Measurements from ENCODE around the gene MDH1. TPM values are rescaled to one million over a fixed set of nuclear protein-coding genes. Genes with fewer than 3 reads are reported as not detected.
A peak's percentile ranks its signal among the peaks of the same experiment; 100 is the strongest.

MDH1 gene
- total and polyA plus RNA-seq, 4 donors: 75.6 to 210 (median 118) TPM

GRCh38 chr2:63589148-63589958, 590 bp downstream of the MDH1 start:
- H3K36me3 ChIP-seq (ENCODE audit: control insufficient read depth in 4 of 4, insufficient read depth in 3 of 4, low read depth in 1 of 4, low read length in 3 of 4): peaks cover 0 to 8% (median 4%) of the 10 kb centered on the region in 4 donors
- H3K9ac ChIP-seq (ENCODE audit: low read depth in 1 of 2, low read length in 2 of 2): peak overlapping the region; percentile 57 to 80
- WGBS: 6% methylated on average over 26 of the region's 26 CpGs
- H3K27ac ChIP-seq (ENCODE audit: low read depth in 1 of 2, low read length in 2 of 2): peak overlapping the region; percentile 96
- no peaks in the 10 kb centered on the region for H3K9me3 ChIP-seq (ENCODE audit: control insufficient read depth in 4 of 4, low read length in 3 of 4)
- peaks cover 3 to 40% (median 28%) of the 10 kb centered on the region in 4 donors for H3K4me1 ChIP-seq (ENCODE audit: control insufficient read depth in 4 of 4, insufficient read depth in 4 of 4, low read length in 3 of 4)
- H3K4me3 ChIP-seq (ENCODE audit: low read depth in 1 of 3, low read length in 3 of 3): peak overlapping the region; percentile 63 to 99 (median 91)
- TF ChIP-seq NR2F2 (IDR thresholded peaks at IDR 0.05) (no peak), JUND (IDR thresholded peaks at IDR 0.05) (no peak), YY1 (IDR thresholded peaks at IDR 0.05) (peak; percentile 77), HNF4A (conservative IDR thresholded peaks at IDR 0.05) (no peak)
- no peaks in the 10 kb centered on the region for H3K27me3 ChIP-seq (ENCODE audit: control insufficient read depth in 4 of 4, insufficient read depth in 4 of 4, low read length in 3 of 4)
- no peak for DNase-seq (ENCODE audit: low spot score)

DNA sequence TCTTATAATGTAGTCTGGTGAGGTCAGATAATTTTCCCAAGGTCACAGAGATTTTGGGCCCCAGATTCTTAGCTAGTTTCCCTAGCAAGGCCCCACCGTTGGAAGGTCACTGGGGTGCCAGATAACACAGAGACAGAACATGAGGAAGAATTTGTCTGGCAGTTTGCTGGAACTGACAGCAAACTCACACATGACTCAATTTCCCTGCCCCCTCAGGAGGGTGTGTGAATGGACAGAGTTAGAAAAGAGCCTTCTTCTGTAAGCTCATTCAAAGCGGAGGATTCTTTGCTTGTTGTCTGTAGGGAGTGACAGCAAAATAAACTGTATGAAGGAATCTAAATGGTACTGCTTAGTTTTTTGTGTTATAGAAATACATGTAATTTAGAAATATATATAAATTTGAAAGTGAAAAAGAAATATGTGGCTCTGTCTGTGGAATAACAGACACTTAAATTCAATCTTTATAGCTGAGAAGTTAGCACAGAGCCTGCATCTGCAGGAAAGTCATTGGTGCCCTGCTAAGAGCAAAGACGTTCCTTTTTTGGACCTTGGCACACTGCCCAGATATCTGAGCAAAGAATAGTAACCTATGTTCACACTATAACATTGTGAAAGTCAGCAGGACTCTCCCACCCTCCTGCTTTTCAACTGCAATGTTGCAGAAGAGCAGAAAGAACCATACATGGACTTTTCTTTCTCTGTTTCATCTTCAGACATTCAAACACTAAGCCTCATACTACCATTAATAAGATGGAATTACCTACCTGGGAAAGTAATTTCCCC, 2.1 kb downstream of the MDH1 start:
- no peak overlapping the region for H3K9ac ChIP-seq (ENCODE audit: low read depth in 1 of 2, low read length in 2 of 2)
- DNase-seq (ENCODE audit: low spot score): peak; percentile 44

GRCh38 chr2:63591566-63592175, 2.9 kb downstream of the MDH1 start:
- WGBS: 85% methylated on average over 3 of the region's 3 CpGs
- peaks cover 2 to 19% (median 12%) of the 10 kb centered on the region in 4 donors for H3K36me3 ChIP-seq (ENCODE audit: control insufficient read depth in 4 of 4, insufficient read depth in 3 of 4, low read depth in 1 of 4, low read length in 3 of 4)
- H3K4me1 ChIP-seq (ENCODE audit: control insufficient read depth in 4 of 4, insufficient read depth in 4 of 4, low read length in 3 of 4): peaks cover 8 to 40% (median 28%) of the 10 kb centered on the region in 4 donors
- H3K9me3 ChIP-seq (ENCODE audit: control insufficient read depth in 4 of 4, low read length in 3 of 4): no peaks in the 10 kb centered on the region
- no peak overlapping the region for H3K9ac ChIP-seq (ENCODE audit: low read depth in 1 of 2, low read length in 2 of 2)
- DNase-seq (ENCODE audit: low spot score): no peak
- no peak overlapping the region for H3K27ac ChIP-seq (ENCODE audit: low read depth in 1 of 2, low read length in 2 of 2)
- TF ChIP-seq SP1 (IDR thresholded peaks at IDR 0.05) (peak; percentile 35), HNF4G (IDR thresholded peaks at IDR 0.05) (peak; percentile 21), FOXA2 (IDR thresholded peaks at IDR 0.05) (no peak), REST (IDR thresholded peaks at IDR 0.05) (no peak), FOXA1 (IDR thresholded peaks at IDR 0.05) (no peak), YY1 (IDR thresholded peaks at IDR 0.05) (no peak), JUND (IDR thresholded peaks at IDR 0.05) (no peak), HNF4A (conservative IDR thresholded peaks at IDR 0.05) (peak; percentile 13 to 63)
- no peak overlapping the region for H3K4me3 ChIP-seq (ENCODE audit: low read depth in 1 of 3, low read length in 3 of 3)
- no peaks in the 10 kb centered on the region for H3K27me3 ChIP-seq (ENCODE audit: control insufficient read depth in 4 of 4, insufficient read depth in 4 of 4, low read length in 3 of 4)

More for the DNA sequence above, 2.1 kb downstream of the MDH1 start:
- Histone ChIP-seq H3K4me1 (ENCODE audit: control insufficient read depth in 4 of 4, insufficient read depth in 4 of 4, low read length in 3 of 4) (peaks cover 5 to 40% (median 28%) of the 10 kb centered on the region in 4 donors), H3K4me3 (ENCODE audit: low read depth in 1 of 3, low read length in 3 of 3) (no peak overlapping the region), H3K27ac (ENCODE audit: low read depth in 1 of 2, low read length in 2 of 2) (no peak overlapping the region), H3K27me3 (ENCODE audit: control insufficient read depth in 4 of 4, insufficient read depth in 4 of 4, low read length in 3 of 4) (no peaks in the 10 kb centered on the region), H3K36me3 (ENCODE audit: control insufficient read depth in 4 of 4, insufficient read depth in 3 of 4, low read depth in 1 of 4, low read length in 3 of 4) (peaks cover 2 to 18% (median 12%) of the 10 kb centered on the region in 4 donors), H3K9me3 (ENCODE audit: control insufficient read depth in 4 of 4, low read length in 3 of 4) (no peaks in the 10 kb centered on the region)
- 38% methylated on average over 3 of the region's 3 CpGs for WGBS
- peak in 1 of 2 donors; percentile 19 for TF ChIP-seq RXRA (IDR thresholded peaks at IDR 0.05)
- TF ChIP-seq HNF4A (conservative IDR thresholded peaks at IDR 0.05): peak; percentile 32 to 52
- TF ChIP-seq EGR1 (IDR thresholded peaks at IDR 0.05; ENCODE audit: low read depth in 2 of 2): no peak
- TF ChIP-seq SP1 (IDR thresholded peaks at IDR 0.05): peak; percentile 6
- TF ChIP-seq, protein P1, sequence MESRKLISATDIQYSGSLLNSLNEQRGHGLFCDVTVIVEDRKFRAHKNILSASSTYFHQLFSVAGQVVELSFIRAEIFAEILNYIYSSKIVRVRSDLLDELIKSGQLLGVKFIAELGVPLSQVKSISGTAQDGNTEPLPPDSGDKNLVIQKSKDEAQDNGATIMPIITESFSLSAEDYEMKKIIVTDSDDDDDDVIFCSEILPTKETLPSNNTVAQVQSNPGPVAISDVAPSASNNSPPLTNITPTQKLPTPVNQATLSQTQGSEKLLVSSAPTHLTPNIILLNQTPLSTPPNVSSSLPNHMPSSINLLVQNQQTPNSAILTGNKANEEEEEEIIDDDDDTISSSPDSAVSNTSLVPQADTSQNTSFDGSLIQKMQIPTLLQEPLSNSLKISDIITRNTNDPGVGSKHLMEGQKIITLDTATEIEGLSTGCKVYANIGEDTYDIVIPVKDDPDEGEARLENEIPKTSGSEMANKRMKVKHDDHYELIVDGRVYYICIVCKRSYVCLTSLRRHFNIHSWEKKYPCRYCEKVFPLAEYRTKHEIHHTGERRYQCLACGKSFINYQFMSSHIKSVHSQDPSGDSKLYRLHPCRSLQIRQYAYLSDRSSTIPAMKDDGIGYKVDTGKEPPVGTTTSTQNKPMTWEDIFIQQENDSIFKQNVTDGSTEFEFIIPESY (IDR thresholded peaks at IDR 0.05): no peak
- peak in 1 of 2 donors; percentile 29 for TF ChIP-seq RAD21 (IDR thresholded peaks at IDR 0.05)
